ENCODE results near the gene ELMOD3. TPM values are rescaled to one million over a fixed set of nuclear protein-coding genes. Genes with fewer than 3 reads are reported as not detected.

Gene ELMOD3
- total RNA-seq, 4 donors from 2014 or later, result 12.8 to 45.3 (median 21.0) TPM

GRCh38 chr2:85325466-85325811 lies 29.1 kb upstream of the ELMOD3 start:
- intact Hi-C loops (cut with DNase I; ENCODE audit: low total_unique reads), result no loop called here
- no peaks in the 10 kb centered on the region for H3K4me1 ChIP-seq

GRCh38 chr2:85326406-85327159 lies 28.0 kb upstream of the ELMOD3 start:
- Histone ChIP-seq H3K9me3 (no peaks in the 10 kb centered on the region), H3K27me3 (no peaks in the 10 kb centered on the region), H3K4me1 (no peaks in the 10 kb centered on the region), H3K36me3 (no peaks in the 10 kb centered on the region), H3K27ac (peak overlapping the region; percentile 92 to 95), H3K4me3 (peak overlapping the region; percentile 60 to 69)
- DNase-seq, result no peak
- TF ChIP-seq POLR2A (IDR thresholded peaks at IDR 0.05) (no peak), CTCF (IDR thresholded peaks at IDR 0.05) (no peak)
- intact Hi-C loops (cut with DNase I; ENCODE audit: low total_unique reads), result no loop called here

More at GRCh38 chr2:85325466-85325811, 29.1 kb upstream of the ELMOD3 start:
- H3K4me3 ChIP-seq, result peak overlapping the region; percentile 60 to 69
- no peak for DNase-seq
- TF ChIP-seq POLR2A (IDR thresholded peaks at IDR 0.05), result no peak
- no peak for TF ChIP-seq CTCF (IDR thresholded peaks at IDR 0.05)
- H3K27me3 ChIP-seq, result no peaks in the 10 kb centered on the region
- H3K36me3 ChIP-seq, result no peaks in the 10 kb centered on the region
- no peak overlapping the region for H3K27ac ChIP-seq
- H3K9me3 ChIP-seq, result no peaks in the 10 kb centered on the region

- peak overlapping the region; percentile 92 to 95 for H3K27ac ChIP-seq
- H3K36me3 ChIP-seq, result no peaks in the 10 kb centered on the region
- no peaks in the 10 kb centered on the region for H3K4me1 ChIP-seq
- peak overlapping the region; percentile 60 to 69 for H3K4me3 ChIP-seq
- intact Hi-C loops (cut with DNase I; ENCODE audit: low total_unique reads), result no loop called here
- H3K9me3 ChIP-seq, result no peaks in the 10 kb centered on the region
- peak; percentile 48 to 50 for DNase-seq
- TF ChIP-seq CTCF (IDR thresholded peaks at IDR 0.05), result no peak
- no peak for TF ChIP-seq POLR2A (IDR thresholded peaks at IDR 0.05)
- no peaks in the 10 kb centered on the region for H3K27me3 ChIP-seq
Observed at GRCh38 chr2:85327160-85327821, 27.3 kb upstream of the ELMOD3 start.

GRCh38 chr2:85327822-85328617 lies 26.5 kb upstream of the ELMOD3 start, which contains the start of gene TGOLN2:
TSS of gene TGOLN2 (minus strand) at chr2:85327989. CDS start at chr2:85327962, 27 bp downstream.
- Histone ChIP-seq H3K27me3 (no peaks in the 10 kb centered on the region), H3K4me1 (no peaks in the 10 kb centered on the region), H3K27ac (peak within 1 kb of the TSS; percentile 92 to 95), H3K4me3 (peak within 1 kb of the TSS; percentile 60 to 69), H3K9me3 (no peaks in the 10 kb centered on the region), H3K36me3 (no peaks in the 10 kb centered on the region)
- TF ChIP-seq POLR2A (IDR thresholded peaks at IDR 0.05) (peak; percentile 86 to 99), CTCF (IDR thresholded peaks at IDR 0.05) (peak in 2 of 4 experiments; percentile 18 to 31)
- peak; percentile 92 for DNase-seq
- intact Hi-C loops (cut with DNase I; ENCODE audit: low total_unique reads), result no loop called here
